Astrocyte of the cerebellum (primary cell): ENCODE data around the gene SYNGR2.

ENCODE experiments used
- DNase-seq: peaks from one replicate; pipeline ENCODE4 v3.0.0-alpha.2; 2011; ENCODE audit warnings: low read depth
- H3K4me3 ChIP-seq: 2 replicates; pipeline ENCODE4 v1.5.1; 2011; ENCODE audit warnings: mild to moderate bottlenecking, low read depth, low read length, moderate library complexity
- CTCF ChIP-seq: IDR thresholded peaks from 2 replicates; pipeline ENCODE4 v1.5.1; 2012; ENCODE audit warnings: low read length, low read depth, moderate library complexity, mild to moderate bottlenecking; ENCODE audit errors: missing control alignments
- in situ Hi-C: cut with HindIII; loops from 2 replicates; pipeline ENCODE4 v1.10.0; 2017; ENCODE audit warnings: low sequenced_read_pairs

SYNGR2 gene

GRCh38 chr17:78130437-78131101 lies 37.8 kb upstream of the SYNGR2 start, which contains the start of gene TMC8:
Gene TMC8, plus strand, starts transcription at chr17:78130771. Its CDS starts 818 bp downstream, at chr17:78131589.
- H3K4me3 ChIP-seq = no peak within 1 kb of the TSS
- TF ChIP-seq CTCF = no peak
- DNase-seq = no peak
- in situ Hi-C loops = no loop called here

GRCh38 chr17:78131172-78132083 lies 37.0 kb upstream of the SYNGR2 start:
- no peak for DNase-seq
- in situ Hi-C loops = no loop called here
- TF ChIP-seq CTCF = no peak
- no peak overlapping the region for H3K4me3 ChIP-seq

DNA sequence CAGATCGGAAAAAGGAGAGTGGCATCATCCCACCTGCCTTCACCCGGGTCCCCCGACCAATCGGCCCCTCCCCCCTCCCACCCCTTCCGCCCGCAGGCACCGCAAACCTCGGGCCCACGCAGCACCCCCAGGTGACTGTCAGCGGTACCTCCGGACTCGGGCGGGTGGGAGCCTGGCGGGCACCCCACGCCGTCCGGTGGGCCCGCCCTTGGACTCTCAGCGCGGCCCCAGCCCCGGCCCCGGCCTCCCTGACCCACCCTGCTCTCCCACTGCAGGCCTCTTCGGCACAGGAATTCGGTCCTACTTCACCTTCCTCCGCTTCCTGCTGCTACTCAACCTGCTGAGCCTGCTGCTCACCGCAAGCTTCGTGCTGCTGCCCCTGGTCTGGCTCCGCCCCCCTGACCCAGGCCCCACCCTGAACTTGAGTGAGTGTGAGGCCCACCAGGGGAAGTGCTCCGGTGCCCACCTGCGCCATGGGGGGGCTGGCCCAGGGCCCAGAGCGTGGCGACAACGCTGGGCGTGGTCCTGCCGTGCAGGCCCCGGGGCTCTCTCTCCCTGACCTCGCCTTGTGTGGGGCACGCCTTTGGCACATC lies 36.2 kb upstream of the SYNGR2 start:
- TF ChIP-seq CTCF = no peak
- DNase-seq = no peak
- in situ Hi-C loops = no loop called here
- no peak overlapping the region for H3K4me3 ChIP-seq

GRCh38 chr17:78132767-78133178 lies 35.6 kb upstream of the SYNGR2 start:
- no peak for TF ChIP-seq CTCF
- H3K4me3 ChIP-seq = no peak overlapping the region
- in situ Hi-C loops = no loop called here
- no peak for DNase-seq

DNA sequence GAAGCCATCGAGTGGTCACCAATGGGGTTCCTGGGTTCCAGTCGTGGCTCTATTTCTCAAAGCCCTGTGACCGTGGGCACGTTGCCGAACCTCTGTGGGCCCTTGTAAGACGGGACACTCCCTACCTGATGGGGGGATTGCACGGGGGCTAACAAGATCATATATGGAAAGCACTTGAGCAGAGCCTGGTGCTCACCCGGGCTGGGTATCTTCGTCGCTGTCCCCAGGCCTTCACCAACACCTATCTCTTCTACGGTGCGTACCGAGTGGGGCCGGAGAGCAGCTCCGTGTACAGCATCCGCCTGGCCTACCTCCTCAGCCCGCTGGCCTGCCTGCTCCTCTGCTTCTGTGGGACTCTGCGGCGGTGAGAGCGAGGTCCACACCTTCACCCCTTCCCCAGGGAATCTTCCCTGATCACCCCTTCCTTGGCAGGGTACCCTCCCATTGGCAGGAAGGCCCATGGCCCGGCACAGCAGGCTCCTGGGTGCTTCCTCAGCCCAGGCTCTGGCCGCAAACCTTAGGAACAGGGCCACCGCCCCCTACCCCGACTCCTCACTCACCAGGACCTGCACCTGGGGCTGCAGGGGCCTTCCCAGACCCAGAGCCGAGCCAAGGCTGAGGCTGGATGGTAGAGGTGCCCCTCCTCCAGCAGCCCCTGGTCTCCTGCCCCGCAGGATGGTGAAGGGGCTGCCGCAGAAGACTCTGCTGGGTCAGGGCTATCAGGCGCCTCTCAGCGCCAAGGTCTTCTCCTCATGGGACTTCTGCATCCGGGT lies 35.0 kb upstream of the SYNGR2 start:
- TF ChIP-seq CTCF = no peak
- in situ Hi-C loops = no loop called here
- no peak for DNase-seq
- no peak overlapping the region for H3K4me3 ChIP-seq
